GM12892 (cell line): Measurements from ENCODE around the gene TXLNG.

ENCODE experiments used
- POLR2A ChIP-seq: IDR thresholded peaks from 2 replicates; pipeline ENCODE4 v1.6.1; 2011; ENCODE audit warnings: low read depth, low read length, control low read depth
- POLR2AphosphoS5 ChIP-seq: IDR thresholded peaks from 2 replicates; pipeline ENCODE4 v1.6.1; 2011; ENCODE audit warnings: low read depth, low read length, control low read depth
- TAF1 ChIP-seq: IDR thresholded peaks from 2 replicates; pipeline ENCODE4 v1.6.1; 2011; ENCODE audit warnings: low read depth, mild to moderate bottlenecking, control low read depth, low read length, borderline replicate concordance

- no peak for TF ChIP-seq POLR2A
- no peak for TF ChIP-seq TAF1
- TF ChIP-seq POLR2AphosphoS5: no peak
Observed at GRCh38 chrX:16845686-16846085, 59.4 kb downstream of the TXLNG start.
